Lower leg skin (tissue), 3 donors: ENCODE measurements around the gene JPT1.

Experiments used
- CTCF ChIP-seq, 3 donors: fragments of 450-650 bp; IDR thresholded peaks; one replicate each; pipeline ENCODE4 v1.5.1; 2016; ENCODE audit warnings: antibody characterized with exemption in 3 of 3, mild to moderate bottlenecking in 3 of 3, moderate library complexity in 2 of 3
- POLR2A ChIP-seq, 2 donors: fragments of 450-650 bp; IDR thresholded peaks; one replicate each; pipeline ENCODE4 v1.6.1; 2016 to 2017; ENCODE audit warnings: antibody characterized with exemption in 2 of 2, mild to moderate bottlenecking in 1 of 2, moderate library complexity in 1 of 2

- no peak for TF ChIP-seq CTCF (IDR thresholded peaks at IDR 0.05)
- TF ChIP-seq POLR2A (IDR thresholded peaks at IDR 0.05): no peak
Observed at GRCh38 chr17:75147878-75148546, 6.3 kb downstream of the JPT1 start.
